Myocyte (in vitro differentiated cells): ENCODE results near the gene SKOR2. TPM values are rescaled to one million over a fixed set of nuclear protein-coding genes. Genes with fewer than 3 reads are reported as not detected.

Experiments
- DNase-seq: peaks from one replicate; pipeline ENCODE4 v3.0.0-alpha.2; 2012; ENCODE audit warnings: low read depth
- total RNA-seq: library from RNA; depleted of rRNA; stranded (reverse); fragments of >200 nt; gene quantifications from 2 replicates; pipeline ENCODE4 v1.2.3, GENCODE V29; 2014

The SKOR2 gene
- total RNA-seq, 1 donor from 2014 or later, result not detected

DNA sequence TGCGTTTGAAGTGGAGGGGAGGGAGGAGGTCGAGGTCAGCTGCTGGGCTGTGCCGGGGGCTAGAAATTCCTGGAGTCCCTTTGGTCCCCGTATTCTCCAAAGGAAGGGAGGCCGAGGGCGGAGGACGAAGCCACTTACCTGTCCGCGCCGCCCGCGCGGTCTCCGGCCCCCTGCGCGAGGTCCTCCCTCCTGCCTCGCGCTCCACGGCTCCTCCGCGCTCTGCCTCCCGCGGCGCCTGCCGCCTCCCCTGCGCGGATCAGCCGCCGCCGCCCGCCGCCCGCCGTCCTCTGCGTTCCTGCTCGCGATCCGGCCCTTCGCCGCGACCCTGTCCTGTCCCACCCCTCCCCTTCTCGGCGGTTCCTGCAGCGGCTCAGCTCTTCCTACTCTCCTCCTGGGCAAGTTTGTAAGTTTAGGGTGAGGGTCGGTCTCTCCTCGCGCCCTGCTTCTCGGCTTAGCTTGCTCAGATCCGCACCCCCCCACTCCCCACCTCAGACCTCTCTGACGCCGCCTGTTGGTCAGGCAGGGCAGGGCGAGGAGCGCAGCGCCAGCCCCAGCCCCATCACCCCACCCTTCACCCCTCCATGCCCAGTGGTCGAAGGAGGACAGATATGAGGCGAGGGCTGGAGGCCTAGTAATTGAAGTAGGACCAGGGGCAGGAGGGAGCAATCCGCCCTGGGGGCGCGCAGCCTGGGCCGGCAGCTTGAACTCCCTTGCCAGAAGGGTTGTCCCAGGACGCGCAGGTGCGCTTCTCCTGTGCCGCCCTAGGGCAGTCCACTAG lies 9.7 kb upstream of the SKOR2 start:
- DNase-seq, result no peak

GRCh38 chr18:47260120-47260923 lies 8.9 kb upstream of the SKOR2 start:
- peak; percentile 24 for DNase-seq

DNA sequence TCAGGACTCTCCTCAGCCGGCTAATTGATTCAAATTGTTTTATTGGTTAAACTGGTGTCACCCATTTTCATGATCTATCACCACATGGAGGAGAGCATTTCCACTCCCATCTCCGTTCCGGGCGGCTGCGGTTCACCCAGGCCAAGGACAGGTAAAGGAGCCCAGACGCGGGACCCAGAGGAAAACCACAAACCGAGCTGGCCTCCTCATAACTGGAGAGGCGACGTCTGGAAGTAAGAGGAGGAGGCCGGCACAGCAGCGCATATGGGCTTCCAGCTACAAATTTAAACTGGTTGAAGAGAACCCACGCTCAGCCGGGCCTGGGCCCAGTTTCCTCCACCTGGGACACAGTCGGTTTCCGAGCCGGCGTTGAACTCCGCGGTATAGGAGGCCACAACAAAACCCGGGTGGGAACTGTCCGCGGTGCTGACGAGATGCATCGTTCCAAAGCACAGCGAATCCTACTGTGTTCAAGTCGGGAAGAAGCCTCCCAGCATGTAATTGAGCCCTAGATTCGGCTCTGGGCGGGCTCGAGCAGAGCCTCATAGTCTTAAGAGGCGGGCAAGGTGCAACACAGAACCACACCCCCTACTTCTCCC lies 3.0 kb upstream of the SKOR2 start:
- peak; percentile 35 for DNase-seq

DNA sequence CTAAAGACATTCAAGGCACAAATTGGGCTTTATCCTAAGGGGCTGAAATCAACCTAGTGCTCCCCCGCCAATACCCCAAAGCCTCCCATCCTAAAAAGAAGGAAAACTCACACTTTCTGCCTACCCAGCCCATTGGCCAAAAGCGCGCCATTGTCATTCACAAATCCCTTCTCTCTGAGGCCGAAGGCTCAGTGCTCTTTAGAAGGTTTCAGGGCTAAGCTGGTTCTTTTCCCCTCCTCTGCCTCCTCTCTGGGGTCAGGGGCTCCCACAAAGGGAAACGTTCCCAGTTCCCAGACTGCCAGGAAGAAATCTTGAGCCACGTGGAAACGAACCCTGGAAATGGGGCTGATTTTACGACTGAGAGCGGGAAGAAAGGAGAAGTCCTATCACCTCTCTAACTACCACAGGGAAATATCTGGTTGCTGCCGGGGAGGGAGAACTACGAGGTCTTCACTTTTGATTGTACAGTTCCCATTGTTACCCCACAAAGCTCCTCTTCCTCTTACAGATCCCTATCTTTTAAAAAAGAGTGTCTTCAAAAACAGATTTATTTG lies 1.7 kb upstream of the SKOR2 start:
- DNase-seq, result no peak

GRCh38 chr18:47250391-47251046 lies 941 bp downstream of the SKOR2 start:
- no peak for DNase-seq

GRCh38 chr18:47249314-47249981 lies 2.0 kb downstream of the SKOR2 start:
- DNase-seq, result no peak

DNA sequence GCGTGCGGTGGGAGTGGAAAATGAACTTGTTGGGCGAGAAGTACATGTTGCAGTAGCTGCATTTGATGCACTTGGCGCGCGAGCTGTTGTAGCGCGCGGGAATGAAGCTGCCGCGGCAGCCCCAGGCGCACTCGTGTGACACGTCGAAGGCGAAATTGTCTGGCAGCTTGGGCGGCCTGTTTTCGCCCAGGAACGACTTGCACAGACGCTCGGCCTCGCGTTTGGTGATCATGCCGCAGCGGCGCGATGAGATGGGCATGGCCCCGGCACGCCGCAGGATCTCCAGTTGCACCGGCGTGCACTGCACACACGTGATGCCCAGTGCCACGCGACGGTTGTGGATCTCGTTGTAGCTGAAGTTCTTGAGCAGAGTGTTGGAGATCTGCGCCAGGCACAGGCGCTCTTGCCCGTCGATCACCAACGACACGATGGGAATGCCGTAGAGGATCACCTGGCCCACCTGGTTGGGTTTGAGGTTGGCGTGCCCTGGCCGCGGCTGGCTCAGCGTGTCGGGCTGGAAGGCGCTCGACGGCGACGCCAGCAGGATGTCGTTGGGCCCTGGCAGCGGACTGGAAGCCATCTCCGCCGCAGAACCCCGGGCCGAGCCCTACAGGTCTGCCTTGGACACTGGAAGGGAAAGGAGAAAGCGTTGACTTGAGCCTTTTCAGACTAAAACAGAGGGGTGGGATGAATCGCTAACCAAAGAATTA lies 2.7 kb downstream of the SKOR2 start:
- no peak for DNase-seq

DNA sequence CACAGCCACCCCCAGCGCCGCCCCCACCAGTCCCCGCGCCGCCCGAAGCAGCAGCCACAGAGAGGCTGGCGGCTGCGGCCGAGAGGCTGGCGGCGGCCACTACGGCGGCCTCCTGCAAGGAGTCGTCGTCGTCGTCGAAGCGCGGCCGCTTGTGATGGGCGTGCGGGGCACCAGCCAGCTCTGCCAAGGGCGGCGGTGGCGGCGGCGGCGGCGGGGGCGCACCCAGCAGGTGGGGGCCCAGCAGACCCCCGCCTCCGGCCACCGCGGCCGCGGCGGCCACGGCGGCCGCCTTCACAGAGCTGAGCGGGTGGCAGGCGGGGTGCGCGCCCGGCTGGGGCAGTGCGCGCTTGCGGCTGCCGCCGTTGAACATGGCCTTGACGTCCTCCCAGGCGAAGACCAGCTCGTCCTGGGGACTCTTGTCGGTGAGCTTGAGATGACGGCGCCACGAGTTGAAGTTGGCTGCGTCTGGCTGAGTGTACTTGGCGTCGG lies 3.3 kb downstream of the SKOR2 start:
- DNase-seq, result no peak

- no peak for DNase-seq
Observed at GRCh38 chr18:47247416-47248114, 3.9 kb downstream of the SKOR2 start.

- no peak for DNase-seq
Observed at GRCh38 chr18:47247036-47247415, 4.4 kb downstream of the SKOR2 start.

DNA sequence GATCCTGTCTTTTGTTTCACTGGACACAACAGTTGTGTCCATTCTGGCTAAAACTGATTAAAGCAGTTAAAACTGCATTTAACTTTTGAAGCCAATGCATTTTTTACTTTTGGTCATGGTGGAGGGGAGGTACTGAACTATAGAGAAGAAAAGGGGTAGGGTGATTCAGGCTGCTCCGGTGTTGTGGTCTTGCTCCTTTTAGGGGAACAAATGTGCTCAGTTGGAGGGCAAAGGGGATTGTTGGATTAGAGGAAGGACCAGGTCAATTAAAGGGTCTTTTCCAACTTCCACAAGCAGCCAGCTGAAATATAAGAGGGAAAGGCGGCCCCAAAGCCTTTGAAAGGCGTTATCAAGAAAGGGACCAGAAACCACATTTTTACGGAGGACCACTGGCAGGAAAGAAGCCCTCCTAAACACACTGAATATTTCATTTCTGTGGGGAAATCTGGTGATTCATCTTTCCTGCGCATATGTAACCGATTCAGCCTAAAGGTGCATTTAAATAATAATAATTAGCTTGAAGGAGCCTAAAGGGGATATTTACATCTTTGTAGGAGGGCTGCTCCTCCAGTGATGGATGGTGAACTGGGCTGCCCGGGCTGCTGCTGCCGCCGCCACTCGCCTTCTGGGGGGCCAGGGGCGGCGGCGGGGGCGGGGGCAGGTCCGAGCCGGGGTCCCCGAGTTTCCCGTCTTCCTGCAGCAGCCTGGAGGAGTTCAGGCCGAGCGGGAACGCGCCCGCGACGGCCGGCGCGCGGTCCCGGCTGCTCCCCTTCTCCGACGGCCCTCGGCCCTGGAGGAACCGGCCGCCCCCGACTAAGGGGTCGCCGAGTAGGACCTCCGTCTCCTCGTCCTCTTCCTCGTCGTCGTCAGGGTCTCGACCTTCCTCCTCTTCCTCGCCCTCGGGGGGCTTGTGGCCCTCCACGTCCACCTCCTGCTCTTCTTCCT lies 5.2 kb downstream of the SKOR2 start:
- DNase-seq, result no peak

- no peak for DNase-seq
Observed at GRCh38 chr18:47244086-47244485, 7.4 kb downstream of the SKOR2 start.

GRCh38 chr18:47235096-47235495 lies 16.4 kb downstream of the SKOR2 start:
- no peak for DNase-seq

DNA sequence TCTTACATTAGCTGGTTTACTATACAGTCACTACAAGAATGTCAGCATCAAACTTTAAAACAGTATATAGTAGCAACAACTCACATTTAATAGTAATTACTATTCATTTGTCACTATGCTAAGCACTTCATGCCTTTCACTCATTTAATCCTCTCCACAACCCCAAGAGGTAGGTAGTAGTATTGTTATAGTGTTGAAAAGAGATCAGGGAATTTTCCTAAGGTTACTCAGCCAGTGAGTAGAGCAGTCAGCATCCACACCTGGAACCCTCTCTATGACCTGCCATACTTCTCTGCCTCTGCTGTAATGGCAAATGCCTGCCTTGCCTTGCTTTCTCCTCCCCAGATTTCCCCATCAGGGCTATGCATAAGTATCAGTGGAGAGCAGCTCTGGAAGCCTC lies 24.8 kb downstream of the SKOR2 start:
- DNase-seq, result no peak

GRCh38 chr18:47215554-47216138 lies 35.8 kb downstream of the SKOR2 start:
- DNase-seq, result peak; percentile 54

DNA sequence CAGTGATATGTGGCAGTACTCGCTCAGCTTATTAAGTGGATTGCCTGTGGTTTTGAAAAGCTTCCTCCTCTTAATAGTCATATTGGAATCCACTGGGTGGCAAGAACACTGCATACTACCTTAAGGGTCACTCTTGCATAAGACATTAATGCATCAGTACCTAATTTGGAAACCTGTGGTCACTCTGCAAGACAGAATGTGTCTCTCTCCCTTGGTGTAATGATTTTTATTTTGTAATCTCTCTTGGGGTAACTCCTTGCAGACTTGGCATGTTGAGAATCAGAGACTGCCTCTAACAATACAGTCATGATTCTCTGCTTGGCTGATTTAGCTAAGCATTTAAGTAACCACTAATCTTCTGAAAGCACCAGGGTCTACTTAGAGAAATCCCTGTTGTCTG lies 42.3 kb downstream of the SKOR2 start:
- no peak for DNase-seq

- DNase-seq, result no peak
Observed at GRCh38 chr18:47206945-47207637, 44.4 kb downstream of the SKOR2 start.
